Measurements from ENCODE around the gene VPS35.
A peak's percentile ranks its signal among the peaks of the same experiment; 100 is the strongest.
"Not testable (repeated sequence)": the region's sequence is repeated elsewhere in the genome, so short reads cannot be mapped to it uniquely, and the experiment has no call there.

Gene VPS35

DNA sequence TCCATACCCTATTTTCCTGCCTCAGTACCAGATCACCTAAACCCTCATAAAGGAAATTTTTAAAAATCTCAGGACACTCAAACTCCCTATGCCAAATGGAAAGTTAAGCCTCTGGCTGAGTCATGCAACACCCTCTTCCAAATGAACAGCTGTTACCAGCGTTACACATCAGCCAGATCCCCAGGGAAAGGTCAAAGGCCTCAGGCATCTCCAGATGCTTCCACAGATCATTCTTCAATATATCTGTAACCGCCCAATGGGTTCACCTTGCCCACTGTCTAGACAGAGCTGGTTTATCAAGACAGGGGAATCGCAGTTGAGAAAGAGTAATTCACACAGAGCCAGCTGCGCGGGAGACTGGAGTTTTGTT is 38.7 kb downstream of the VPS35 start:
- no peak for DNase-seq

DNA sequence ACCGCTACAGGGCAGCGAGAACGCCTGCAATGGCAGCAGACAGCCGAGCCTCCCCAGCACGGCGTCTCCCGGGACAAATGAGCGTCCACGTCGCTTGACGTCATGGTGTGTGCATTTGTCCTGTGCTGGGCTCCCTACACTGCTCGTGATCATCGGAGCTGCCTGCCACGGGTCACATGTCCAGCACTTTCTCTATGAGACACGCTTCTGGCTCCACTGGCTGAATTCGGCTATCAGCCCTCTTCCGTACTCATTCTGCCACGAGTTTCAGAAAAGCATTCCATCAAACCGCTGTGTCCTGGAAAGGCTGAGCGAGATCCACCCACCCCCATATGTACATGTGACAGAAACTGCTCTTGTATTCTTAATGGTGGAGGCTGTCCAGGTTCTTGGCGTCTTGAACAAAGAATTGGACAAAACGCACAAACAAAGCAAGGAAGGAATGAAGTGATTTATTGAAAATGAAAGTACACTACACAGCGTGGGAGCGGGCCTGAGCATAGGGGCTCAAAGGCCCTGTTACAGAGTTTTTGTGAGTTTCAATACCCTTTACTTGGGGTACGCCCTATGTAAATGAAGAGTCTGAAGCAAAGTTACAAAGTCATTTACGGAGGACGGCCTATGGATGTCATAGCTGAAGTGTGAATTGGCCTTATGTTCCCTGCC is 39.3 kb downstream of the VPS35 start:
- no peak for DNase-seq

DNA sequence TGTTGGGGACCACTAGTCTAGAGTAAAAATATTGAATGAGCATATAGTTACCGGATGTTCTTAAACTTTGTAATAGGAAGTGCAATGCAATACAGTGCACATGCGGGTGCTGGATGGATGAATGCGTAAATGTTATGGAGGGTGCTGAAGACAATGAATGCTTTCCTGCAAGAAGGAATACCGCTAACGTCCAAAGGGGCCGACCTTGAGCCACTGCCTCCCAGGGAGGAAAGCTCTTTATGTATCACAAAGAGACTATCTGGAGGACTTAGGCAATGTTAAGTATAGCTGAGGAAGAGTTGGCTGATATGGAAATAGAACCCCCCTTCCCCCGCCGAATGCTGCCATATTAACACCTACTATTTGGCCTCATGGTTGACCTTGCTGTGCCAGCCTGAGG is 40.3 kb downstream of the VPS35 start:
- no peak for DNase-seq

DNA sequence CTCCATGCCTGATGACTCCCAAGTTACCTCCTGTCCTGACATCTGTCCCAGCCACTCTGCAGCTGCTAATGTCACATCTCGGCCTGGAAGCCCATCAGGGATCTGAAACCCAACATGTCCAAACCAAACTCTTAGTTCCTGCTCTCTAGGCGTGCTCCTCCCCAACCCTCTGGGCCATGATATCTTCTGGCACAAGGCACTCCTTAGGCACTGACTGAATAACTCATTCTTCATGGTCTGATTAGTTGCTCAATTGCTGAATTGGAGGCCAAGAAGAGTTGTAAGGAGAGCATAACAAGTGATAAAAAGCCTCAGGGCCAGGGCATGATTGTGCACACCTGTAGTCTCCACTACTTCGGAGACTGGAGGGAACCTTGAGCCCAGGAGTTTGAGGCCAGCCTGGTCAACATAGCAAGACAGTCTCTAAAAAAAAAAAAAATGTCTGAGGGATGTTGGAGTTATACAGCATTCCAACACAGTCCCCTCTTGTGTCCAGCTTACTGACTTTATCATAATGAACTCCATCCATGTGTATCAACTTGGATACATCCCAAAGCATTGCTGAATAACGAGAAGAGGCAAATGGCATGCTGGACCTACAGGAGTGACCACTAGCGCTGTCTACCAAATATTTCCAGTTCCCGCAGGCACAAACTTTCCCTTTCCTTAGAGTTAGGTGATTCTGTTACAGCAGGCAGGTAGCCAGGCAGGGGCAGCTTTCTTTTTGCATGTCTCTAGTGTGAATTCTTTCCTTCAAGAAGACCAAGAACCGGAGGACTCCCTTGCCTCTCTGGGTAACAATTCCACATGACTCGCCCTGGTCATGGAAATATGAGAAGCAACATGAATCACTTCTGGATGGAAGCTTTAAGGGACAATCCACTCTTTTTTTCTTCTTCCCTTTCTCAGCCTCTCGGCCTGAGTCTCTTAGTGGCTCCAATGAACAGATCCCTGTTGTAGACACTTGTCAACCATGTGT is 49.7 kb downstream of the VPS35 start:
- no peak for DNase-seq

DNA sequence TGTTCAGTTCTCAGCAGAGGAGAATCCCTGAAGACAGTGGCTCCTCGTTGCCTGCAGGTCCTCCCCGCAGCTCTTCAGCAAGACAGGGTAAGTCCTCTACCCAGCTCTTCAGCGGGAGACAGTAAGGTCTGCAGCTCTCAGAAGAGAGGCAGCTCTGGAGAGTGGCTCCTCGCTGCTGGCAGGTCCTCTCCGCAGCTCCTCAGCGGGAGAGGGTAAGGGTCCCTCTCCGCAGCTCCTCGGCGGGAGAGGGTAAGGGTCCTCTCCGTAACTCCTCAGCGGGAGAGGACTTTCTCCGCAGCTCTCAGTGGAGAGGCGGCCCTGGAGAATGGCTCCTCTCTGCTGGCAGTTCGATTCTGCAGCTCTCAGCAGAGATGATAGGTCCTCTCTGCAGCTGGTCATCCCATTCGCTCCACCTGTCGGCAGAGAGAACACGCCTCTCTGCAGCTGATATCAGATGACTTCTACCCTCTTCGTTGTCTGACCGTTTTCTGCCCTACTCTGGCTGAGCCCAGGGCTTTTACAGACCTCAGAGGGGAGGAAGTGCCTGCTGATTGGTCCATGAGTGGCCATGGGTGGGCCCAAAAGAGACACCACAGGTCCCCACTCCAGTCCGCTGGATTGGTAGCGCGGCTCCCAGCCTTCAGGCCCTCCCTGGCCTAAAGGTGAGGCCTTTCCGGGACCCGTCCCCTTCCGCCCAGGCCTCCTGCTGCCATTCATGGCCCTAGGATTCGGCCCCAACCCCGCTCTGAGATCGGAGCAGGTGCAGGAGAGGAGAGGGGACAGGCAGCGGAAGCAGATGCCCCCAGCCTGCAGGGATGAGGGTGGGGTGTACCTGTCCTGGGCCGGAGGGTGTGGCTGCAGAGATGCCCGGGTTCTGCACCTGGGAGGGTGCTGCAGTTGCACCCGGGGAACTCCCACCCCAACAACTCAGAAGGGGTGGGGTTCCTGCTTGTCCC is 55.9 kb downstream of the VPS35 start:
- DNase-seq: no peak

DNA sequence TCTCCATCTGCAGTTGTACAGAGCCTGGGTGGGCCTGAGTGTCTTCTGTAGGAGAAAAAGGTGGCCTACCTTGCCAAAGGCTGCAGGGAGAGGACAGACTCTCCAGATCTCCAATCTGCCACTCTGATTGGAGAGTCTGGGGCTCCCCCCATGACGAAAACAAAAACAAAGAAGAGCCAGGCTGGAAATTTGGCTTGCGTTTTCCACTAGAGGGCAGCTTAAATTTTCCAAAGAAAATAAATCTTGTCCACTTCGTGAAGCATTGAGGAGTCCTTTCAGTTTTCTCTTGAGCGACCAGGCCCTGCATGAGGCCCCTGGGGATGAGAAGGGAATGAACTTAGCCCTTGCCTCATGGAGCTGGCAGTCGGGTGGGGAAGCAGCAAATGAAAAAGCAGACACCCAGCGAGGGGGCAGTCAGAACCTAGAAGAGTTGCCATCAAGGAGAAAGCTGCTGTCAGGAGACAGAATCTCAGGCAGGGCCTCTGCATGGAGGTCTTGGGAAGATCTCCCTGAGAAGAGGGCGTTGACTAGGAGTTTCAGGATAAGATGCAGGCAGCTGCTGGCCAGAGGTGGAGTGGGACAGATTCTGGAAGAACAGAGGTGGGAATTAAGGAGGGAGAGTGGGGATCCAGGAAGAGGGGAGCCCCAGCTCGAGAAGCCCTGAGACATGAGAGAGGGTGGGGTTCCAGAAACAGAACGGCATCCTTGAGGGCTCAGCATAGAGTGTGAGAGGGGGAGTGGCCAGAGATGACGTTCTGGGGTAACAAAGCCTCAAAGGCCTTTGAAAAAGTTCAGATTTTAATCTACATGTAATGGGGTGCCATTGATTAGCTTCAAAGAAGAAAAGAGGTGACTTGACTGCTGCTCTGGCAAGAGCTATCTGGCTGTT is 59.4 kb downstream of the VPS35 start:
- no peak for DNase-seq

DNA sequence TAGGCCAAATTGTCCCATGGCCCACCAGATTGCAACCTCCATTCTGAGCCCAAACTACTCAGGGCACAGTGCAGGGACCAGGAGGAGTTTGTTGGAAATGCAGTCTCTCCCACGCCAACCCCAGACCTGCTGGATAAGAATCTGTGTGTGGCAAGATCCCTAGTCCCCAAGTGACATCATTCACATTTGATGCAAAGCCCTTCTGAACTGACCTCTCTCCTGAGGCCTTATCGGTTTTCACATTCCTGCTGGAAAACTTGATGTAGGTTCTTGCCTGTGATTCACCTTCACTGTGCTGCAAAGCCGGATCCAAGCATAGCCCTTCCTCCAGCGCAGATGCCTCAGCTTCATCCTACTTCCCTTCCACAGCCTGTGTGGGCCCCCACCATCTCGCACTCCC is 61.2 kb downstream of the VPS35 start:
- no peak for DNase-seq

DNA sequence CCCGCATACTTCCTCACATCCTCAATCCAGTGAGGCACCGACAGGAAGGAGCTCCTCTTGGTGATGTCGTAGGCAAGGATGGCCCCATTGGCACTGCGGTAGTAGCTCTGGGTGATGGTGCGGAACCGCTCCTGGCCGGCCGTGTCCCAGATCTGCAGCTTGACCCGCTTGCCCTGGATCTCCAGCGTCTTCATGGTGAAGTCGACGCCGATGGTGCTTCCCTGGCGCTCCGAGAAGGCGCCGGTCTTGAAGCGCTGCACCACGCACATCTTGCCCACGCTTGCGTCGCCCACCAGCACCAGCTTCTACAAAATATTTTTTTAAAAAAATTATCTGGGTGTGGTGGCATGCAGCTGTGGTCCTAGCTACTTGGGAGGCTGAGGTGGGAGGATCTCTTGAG is 62.3 kb downstream of the VPS35 start:
- not testable (repeated sequence) for DNase-seq

DNA sequence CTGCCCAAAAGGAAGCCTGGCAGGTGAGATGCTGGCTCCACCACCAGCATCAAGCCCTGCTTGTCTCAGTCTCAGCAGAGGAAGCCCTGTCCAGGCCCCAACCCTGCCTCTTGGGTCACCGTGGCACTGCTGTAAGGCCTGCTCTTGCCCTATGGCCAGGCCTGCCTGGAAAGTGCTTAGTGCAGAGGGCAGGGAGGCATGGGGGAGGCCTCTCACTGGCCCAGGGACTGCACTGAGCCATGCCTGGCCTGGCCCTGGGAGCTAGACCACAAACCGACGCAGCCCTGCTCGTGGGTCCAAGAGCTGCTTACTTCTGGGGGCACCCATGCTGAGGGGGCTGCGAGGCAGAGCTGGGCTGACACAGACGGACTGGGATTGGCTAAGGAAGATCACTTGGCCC is 64.1 kb downstream of the VPS35 start:
- not testable (repeated sequence) for DNase-seq

DNA sequence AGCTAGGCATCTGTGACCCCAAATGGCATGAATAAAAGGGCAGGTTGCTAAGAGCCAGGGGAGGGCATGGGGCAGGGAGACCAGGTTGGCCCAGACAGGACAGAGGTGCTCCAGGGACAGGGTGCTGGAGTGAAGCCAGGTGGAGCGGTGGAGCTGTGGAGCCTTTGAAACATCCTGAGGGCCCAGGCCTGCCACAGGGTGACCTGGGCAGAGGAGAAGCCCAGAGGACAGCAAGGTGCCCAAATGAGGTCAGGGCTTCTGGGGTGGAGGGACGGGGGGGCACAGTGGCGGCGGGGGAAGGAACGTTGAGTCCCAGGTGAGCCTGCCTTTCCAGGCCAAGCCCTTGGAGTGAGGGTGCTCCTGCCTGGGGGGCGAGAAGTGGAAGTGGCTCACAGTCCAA is 65.3 kb downstream of the VPS35 start:
- DNase-seq: not testable (repeated sequence)

DNA sequence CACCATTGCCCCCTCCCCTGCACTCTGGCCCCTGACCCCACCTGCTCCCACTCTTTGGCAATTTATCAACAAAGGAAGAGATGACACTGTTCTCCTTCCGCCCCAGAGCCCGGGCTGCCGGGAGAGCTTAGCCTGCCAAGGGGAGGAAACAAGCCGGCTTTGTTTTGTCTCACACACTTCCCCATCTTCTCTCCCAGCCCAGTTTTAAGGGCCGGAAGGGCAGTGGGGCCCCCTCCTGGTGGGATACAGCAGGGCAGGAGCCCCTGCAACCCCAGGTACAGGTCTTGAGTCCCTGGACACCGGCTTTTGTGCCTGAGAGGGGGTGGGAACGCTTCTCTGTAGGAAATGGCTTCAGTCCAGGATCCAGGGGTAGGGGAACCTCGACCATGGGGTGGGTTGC is 65.7 kb downstream of the VPS35 start:
- DNase-seq: not testable (repeated sequence)

DNA sequence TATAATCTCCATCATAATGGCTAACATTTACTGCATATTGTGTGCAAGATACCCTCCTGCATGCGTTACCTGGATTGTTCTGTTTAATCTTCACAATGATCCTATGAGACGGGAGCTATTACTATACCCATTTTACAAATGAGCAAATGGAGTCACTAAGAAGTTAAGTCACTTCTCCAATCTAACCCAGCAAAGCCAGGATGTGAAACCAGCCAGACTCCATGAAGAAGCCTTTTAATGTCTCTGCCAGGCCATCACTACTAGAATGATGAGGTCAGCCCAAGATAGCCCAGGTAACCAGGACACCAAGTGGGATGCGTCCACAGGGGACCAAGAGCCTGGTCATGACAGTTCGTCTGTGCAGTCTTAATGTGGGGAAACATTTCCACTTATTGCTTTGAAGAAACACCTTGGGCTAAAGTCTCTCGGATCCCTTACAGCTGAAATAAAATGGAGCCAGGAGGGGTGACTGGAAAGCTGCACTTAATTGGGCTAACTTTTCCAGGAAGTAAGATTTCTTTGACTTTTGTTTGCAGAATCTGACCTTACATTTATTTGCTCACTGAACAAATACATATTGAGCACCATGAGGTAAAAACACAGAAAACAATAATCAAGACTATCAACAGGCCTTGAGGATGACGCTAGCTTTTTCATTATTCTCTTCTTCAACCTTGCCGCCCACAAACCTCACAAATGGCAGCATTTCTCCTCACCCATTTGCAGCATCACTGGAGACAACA is 66.9 kb downstream of the VPS35 start:
- DNase-seq: no peak

DNA sequence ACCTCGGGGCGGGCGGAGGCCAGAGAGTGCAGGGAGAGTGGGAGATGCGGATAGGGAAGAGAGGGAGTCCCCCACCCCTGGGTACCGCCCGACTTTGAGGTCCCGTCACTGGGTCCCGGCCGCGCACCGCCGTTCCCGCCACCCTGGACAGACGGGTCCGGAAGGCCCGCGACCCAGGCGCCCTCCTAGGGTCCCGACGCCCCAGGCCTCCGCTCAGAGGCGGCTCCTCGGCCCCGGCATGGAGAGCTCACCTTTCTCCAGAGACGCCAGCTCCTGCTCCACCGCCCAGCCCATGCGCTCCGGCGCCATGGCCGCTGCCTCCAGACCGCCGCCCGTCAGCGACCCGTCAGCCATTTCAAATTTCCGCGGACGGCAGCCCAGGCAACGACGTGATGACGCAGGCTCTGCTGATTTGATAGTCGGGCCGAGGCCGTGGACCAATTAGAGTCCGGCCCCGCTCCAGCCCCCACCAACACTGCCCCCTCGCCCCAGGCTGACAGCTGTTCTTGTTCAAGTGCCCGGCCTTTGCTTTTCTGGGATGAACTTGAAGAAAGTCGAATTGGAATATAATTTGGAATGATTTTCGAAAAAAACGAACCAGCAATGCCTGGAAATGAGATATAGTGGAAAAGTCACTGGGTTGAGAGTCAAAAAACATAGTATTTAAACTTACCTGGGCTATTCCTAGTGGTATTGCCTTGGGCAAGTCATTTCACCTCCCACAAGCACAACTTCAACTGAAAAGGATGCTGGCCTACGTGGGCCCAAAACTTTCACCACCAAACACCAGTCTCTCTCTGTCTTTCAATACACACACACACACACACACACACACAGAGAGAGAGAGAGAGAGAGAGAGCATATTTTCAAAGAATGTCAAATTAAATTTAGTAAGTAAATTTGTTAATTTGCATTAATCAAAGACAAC is 67.7 kb downstream of the VPS35 start, which contains the start of gene SHCBP1:
TSS of gene SHCBP1 (minus strand) at position 374 of the 928 bp plus-strand sequence. CDS start at position 354, 20 bp downstream.
- peak; percentile 38 for DNase-seq

DNA sequence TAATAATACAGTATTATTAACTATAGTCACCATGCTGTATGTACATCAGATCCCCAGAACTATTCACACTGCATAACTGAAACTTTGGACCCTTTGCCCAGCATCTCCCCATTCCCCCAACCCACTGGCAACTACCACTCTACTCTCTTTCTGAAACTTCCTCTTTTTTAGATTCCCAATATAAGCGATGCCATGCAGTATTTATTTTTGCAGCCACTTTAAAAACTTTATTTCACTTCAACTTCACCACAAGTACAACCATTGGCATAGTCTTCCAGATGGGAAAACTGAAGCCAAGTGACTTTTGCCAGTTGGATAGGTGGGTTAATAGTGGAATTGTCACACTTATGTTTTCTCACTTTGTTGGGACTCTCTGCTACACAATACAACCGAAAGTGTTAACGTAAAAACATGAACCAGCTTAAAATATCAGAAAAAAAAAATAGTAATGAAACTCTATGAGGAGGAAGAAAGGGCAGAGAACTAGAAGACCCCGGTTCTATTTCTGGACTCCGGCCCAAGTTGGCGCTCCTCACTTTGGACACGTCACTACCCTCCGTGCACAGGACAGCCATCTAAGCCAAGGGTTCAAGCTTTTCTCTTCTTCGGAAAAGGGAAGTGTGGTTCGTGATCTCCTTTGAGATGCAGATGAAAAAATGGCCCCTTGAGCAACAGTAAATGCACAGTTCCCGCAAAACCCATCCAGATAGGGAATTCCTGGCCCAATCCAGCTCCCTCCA is 68.5 kb downstream of the VPS35 start:
- DNase-seq: no peak

DNA sequence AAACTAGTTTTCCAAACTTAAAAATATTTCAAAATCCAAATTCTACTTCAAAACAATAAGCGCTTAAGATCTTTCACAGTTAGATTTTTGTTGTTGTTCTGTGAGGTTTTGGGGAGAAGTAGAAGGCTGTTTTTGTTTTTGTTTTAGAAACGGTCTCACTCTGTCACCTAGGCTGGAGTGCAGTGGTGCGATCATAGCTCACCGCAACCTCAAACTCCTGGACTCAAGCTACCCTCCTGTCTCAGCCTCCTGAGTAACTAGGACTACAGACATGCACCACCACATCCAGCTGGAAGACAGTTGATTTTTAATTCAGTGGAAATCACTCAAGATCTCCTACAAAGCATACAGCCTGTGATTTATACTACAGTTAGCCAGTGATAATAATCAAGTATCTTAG is 70.5 kb downstream of the VPS35 start:
- DNase-seq: no peak

DNA sequence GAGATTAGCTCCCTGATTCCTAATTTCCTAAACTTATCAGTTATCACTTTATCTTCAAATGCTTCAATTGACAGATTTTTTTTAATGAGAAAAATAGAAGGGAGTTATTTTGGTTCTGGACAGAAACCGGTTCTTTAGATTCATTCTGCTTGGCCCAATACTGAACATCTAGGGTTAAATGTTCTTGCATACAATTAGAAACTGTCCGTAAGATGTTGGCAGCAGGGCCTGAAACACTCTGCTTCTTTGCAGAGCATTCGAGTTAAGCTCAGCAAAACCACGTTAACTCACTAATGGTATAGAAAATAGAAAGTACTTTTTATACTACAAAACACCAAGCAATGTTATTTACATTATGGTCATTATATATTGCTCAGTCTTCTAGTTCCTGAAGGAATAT is 75.0 kb downstream of the VPS35 start:
- DNase-seq: no peak

DNA sequence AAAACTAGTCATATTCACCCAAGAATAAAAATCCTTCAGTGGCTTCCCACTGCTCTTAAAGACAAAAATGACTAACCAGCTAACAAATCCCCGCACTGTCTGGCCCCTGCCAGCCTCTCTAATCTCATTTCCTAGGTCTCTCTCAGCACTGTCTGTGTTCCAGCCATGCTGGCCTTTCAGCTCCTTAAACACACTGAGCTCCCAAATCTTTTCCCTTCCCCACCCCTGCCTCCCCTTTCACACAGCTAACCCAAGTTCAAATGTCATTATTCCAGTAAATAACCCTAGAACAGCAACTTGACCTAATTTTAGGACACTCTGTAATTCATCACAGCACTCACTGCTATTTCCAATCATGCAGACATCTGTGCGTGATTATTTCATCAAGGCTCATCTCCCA is 75.6 kb downstream of the VPS35 start:
- DNase-seq: no peak

DNA sequence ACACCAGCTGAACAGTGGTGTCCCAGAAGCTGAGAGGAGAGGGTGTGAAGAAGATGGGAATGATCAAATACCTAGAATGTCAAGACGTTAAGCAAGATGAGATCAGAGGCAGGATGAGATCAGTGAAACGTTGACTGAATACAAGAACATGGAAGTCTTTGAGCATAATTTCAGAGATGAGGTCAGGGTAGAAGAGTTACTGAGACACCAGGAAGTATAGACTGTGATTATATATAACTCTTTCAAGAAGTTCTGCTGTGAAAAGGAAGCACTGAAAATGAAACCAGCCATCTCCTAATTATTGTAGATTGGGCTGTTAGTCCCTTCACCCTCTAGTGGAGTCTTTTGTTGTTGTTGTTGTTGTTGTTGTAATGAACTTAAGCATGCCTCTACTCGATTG is 76.9 kb downstream of the VPS35 start:
- DNase-seq: no peak

DNA sequence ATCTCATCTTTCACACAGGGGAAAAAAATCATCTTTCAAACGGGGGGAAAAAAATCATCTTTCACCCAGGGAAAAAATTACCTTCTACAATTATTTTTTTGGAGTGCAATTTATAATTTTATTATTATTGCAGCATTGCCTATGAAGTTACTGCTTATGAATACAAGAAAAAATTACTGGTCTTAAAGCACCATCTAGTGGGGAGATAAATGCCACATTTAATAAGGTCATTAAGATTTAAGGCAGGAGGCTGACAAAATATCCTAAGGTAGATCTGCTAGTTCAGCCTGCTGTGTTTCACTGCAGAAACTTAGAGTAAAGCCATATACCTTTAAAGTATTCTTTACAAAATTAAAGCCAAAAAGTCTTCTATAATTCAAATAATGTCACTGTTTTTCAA is 81.4 kb downstream of the VPS35 start:
- no peak for DNase-seq
